HG03095 (cell line): Measurements from ENCODE around the gene MYOF.
"Not testable (repeated sequence)": the region's sequence is repeated elsewhere in the genome, so short reads cannot be mapped to it uniquely, and the experiment has no call there.

Experiments
- ATAC-seq: cut with Tn5 transposase; IDR thresholded peaks from one replicate; pipeline ENCODE4 v1.9.1; 2021; ENCODE audit warnings: moderate library complexity; ENCODE audit not compliant: unreplicated experiment

The MYOF gene

GRCh38 chr10:93358398-93358797 is 123.7 kb downstream of the MYOF start:
- not testable (repeated sequence) for ATAC-seq

- ATAC-seq = no peak
Measured at GRCh38 chr10:93357680-93358079, 124.5 kb downstream of the MYOF start.

- ATAC-seq = no peak
Measured at GRCh38 chr10:93356516-93356915, 125.6 kb downstream of the MYOF start.

- no peak for ATAC-seq
Measured at GRCh38 chr10:93352638-93353383, 129.3 kb downstream of the MYOF start.

- no peak for ATAC-seq
Measured at GRCh38 chr10:93346694-93347093, 135.4 kb downstream of the MYOF start.

GRCh38 chr10:93346108-93346507 is 136.0 kb downstream of the MYOF start:
- ATAC-seq = no peak

GRCh38 chr10:93344691-93345090 is 137.4 kb downstream of the MYOF start:
- ATAC-seq = no peak

GRCh38 chr10:93342921-93343320 is 139.2 kb downstream of the MYOF start:
- no peak for ATAC-seq

GRCh38 chr10:93342366-93342765 is 139.8 kb downstream of the MYOF start:
- ATAC-seq = no peak

- ATAC-seq = no peak
Measured at GRCh38 chr10:93337309-93337721, 144.8 kb downstream of the MYOF start.

- ATAC-seq = no peak
Measured at GRCh38 chr10:93336678-93337077, 145.5 kb downstream of the MYOF start.

GRCh38 chr10:93336110-93336509 is 146.0 kb downstream of the MYOF start:
- no peak for ATAC-seq

- ATAC-seq = no peak
Measured at GRCh38 chr10:93334901-93335327, 147.2 kb downstream of the MYOF start.

GRCh38 chr10:93334181-93334580 is 148.0 kb downstream of the MYOF start:
- ATAC-seq = no peak

- no peak for ATAC-seq
Measured at GRCh38 chr10:93333278-93333978, 148.7 kb downstream of the MYOF start.

- no peak for ATAC-seq
Measured at GRCh38 chr10:93330824-93331223, 151.3 kb downstream of the MYOF start.

GRCh38 chr10:93319896-93320295 is 162.2 kb downstream of the MYOF start:
- no peak for ATAC-seq

- ATAC-seq = no peak
Measured at GRCh38 chr10:93319096-93319495, 163.0 kb downstream of the MYOF start.

GRCh38 chr10:93315246-93315645 is 166.9 kb downstream of the MYOF start:
- no peak for ATAC-seq

GRCh38 chr10:93314656-93315055 is 167.5 kb downstream of the MYOF start:
- not testable (repeated sequence) for ATAC-seq

GRCh38 chr10:93313798-93314197 is 168.3 kb downstream of the MYOF start:
- ATAC-seq = no peak

GRCh38 chr10:93309062-93309461 is 173.1 kb downstream of the MYOF start:
- no peak for ATAC-seq
